GM23248 (cell line): ENCODE results near the gene RBM17.

ENCODE experiments used
- EZH2 ChIP-seq: fragments of 200-600 bp; sonication (generic); IDR thresholded peaks from 2 replicates; pipeline ENCODE4 v1.6.1; 2018; ENCODE audit warnings: antibody characterized with exemption, mild to moderate bottlenecking; ENCODE audit not compliant: insufficient read depth, poor library complexity, severe bottlenecking
- EZH2phosphoT487 ChIP-seq: fragments of 200-600 bp; sonication (generic); IDR thresholded peaks from 2 replicates; pipeline ENCODE4 v1.6.1; 2018; ENCODE audit warnings: antibody characterized with exemption, moderate library complexity, mild to moderate bottlenecking, low read depth; ENCODE audit not compliant: insufficient read depth

GRCh38 chr10:6115824-6116350 lies 27.1 kb downstream of the RBM17 start:
- TF ChIP-seq EZH2 (no peak), EZH2phosphoT487 (no peak)
